ENCODE results near the gene TPBGL.

DNA sequence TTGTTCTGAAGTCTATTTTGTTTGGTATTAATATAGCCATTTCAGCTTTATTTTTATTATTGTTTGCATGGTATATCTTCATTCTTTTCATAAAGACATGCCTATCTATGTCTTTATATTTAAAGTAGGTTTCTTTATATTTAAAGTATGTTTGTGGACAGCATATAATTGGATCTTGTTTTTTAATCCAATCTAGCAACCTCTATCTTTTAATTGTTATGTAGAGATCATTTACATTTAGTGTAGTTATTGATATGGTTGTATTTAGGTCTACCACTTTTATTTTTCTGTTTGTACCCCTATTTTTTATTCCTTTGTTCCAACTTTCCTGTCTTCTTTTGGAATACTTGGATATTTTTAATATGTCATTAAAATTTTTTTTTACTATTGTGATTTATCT, 13.8 kb downstream of the TPBGL start:
- TF ChIP-seq CTCF (IDR thresholded peaks at IDR 0.05) (no peak), POLR2A (IDR thresholded peaks at IDR 0.05) (no peak), EP300 (IDR thresholded peaks at IDR 0.05) (no peak)

Data from ovary (tissue), 3 donors.